ENCODE measurements around the gene NTRK2. TPM values are rescaled to one million over a fixed set of nuclear protein-coding genes. Genes with fewer than 3 reads are reported as not detected.
A peak's percentile ranks its signal among the peaks of the same experiment; 100 is the strongest.

NTRK2 gene
- polyA plus RNA-seq, 1 donor = 1.2 TPM

- H3K36me3 ChIP-seq (ENCODE audit: control insufficient read depth, insufficient read depth, low read length) = no peaks in the 10 kb centered on the region
- H3K4me3 ChIP-seq (ENCODE audit: low read length) = no peak overlapping the region
- no peak overlapping the region for H3K27ac ChIP-seq (ENCODE audit: low read length)
- H3K4me1 ChIP-seq (ENCODE audit: control insufficient read depth, insufficient read depth, low read length) = no peaks in the 10 kb centered on the region
- DNase-seq = peak in 1 of 2 donors; percentile 4
- H3K9me3 ChIP-seq (ENCODE audit: control insufficient read depth, low read depth, low read length) = no peaks in the 10 kb centered on the region
- peaks cover 15% of the 10 kb centered on the region for H3K27me3 ChIP-seq (ENCODE audit: control insufficient read depth, insufficient read depth, low read length)
Observed at GRCh38 chr9:84703793-84704192, 34.3 kb downstream of the NTRK2 start.

GRCh38 chr9:84705128-84705527, 35.6 kb downstream of the NTRK2 start:
- Histone ChIP-seq H3K9me3 (ENCODE audit: control insufficient read depth, low read depth, low read length) (no peaks in the 10 kb centered on the region), H3K27me3 (ENCODE audit: control insufficient read depth, insufficient read depth, low read length) (peaks cover 15% of the 10 kb centered on the region), H3K36me3 (ENCODE audit: control insufficient read depth, insufficient read depth, low read length) (no peaks in the 10 kb centered on the region), H3K4me3 (ENCODE audit: low read length) (no peak overlapping the region), H3K27ac (ENCODE audit: low read length) (no peak overlapping the region), H3K4me1 (ENCODE audit: control insufficient read depth, insufficient read depth, low read length) (no peaks in the 10 kb centered on the region)
- DNase-seq = no peak
- no CpG with 5 or more reads among the region's 5 CpGs for WGBS (ENCODE audit: insufficient coverage, low lambda C conversion rate)

- Histone ChIP-seq H3K4me1 (ENCODE audit: control insufficient read depth, insufficient read depth, low read length) (no peaks in the 10 kb centered on the region), H3K9me3 (ENCODE audit: control insufficient read depth, low read depth, low read length) (no peaks in the 10 kb centered on the region), H3K27ac (ENCODE audit: low read length) (no peak overlapping the region), H3K4me3 (ENCODE audit: low read length) (no peak overlapping the region), H3K36me3 (ENCODE audit: control insufficient read depth, insufficient read depth, low read length) (no peaks in the 10 kb centered on the region), H3K27me3 (ENCODE audit: control insufficient read depth, insufficient read depth, low read length) (peaks cover 13% of the 10 kb centered on the region)
- WGBS (ENCODE audit: insufficient coverage, low lambda C conversion rate) = 100% methylated on average over 1 of the region's 1 CpG
- DNase-seq = no peak
Observed at GRCh38 chr9:84708400-84708799, 38.9 kb downstream of the NTRK2 start.

- Histone ChIP-seq H3K9me3 (ENCODE audit: control insufficient read depth, low read depth, low read length) (no peaks in the 10 kb centered on the region), H3K27ac (ENCODE audit: low read length) (no peak overlapping the region)
- no CpG with 5 or more reads among the region's 1 CpG for WGBS (ENCODE audit: insufficient coverage, low lambda C conversion rate)
Observed at GRCh38 chr9:84709056-84709455, 39.5 kb downstream of the NTRK2 start.

GRCh38 chr9:84710701-84711397, 41.3 kb downstream of the NTRK2 start:
- DNase-seq = no peak
- Histone ChIP-seq H3K36me3 (ENCODE audit: control insufficient read depth, insufficient read depth, low read length) (no peaks in the 10 kb centered on the region), H3K9me3 (ENCODE audit: control insufficient read depth, low read depth, low read length) (no peaks in the 10 kb centered on the region), H3K27ac (ENCODE audit: low read length) (no peak overlapping the region), H3K4me1 (ENCODE audit: control insufficient read depth, insufficient read depth, low read length) (no peaks in the 10 kb centered on the region), H3K27me3 (ENCODE audit: control insufficient read depth, insufficient read depth, low read length) (peaks cover 5% of the 10 kb centered on the region), H3K4me3 (ENCODE audit: low read length) (no peak overlapping the region)
- 80% methylated on average over 1 of the region's 4 CpGs for WGBS (ENCODE audit: insufficient coverage, low lambda C conversion rate)

More at GRCh38 chr9:84709056-84709455, 39.5 kb downstream of the NTRK2 start:
- Histone ChIP-seq H3K4me1 (ENCODE audit: control insufficient read depth, insufficient read depth, low read length) (no peaks in the 10 kb centered on the region), H3K27me3 (ENCODE audit: control insufficient read depth, insufficient read depth, low read length) (peaks cover 13% of the 10 kb centered on the region), H3K4me3 (ENCODE audit: low read length) (no peak overlapping the region), H3K36me3 (ENCODE audit: control insufficient read depth, insufficient read depth, low read length) (no peaks in the 10 kb centered on the region)
- no peak for DNase-seq

GRCh38 chr9:84711398-84711777, 41.9 kb downstream of the NTRK2 start:
- H3K36me3 ChIP-seq (ENCODE audit: control insufficient read depth, insufficient read depth, low read length) = no peaks in the 10 kb centered on the region
- H3K4me1 ChIP-seq (ENCODE audit: control insufficient read depth, insufficient read depth, low read length) = no peaks in the 10 kb centered on the region
- H3K9me3 ChIP-seq (ENCODE audit: control insufficient read depth, low read depth, low read length) = no peaks in the 10 kb centered on the region
- H3K27me3 ChIP-seq (ENCODE audit: control insufficient read depth, insufficient read depth, low read length) = peaks cover 5% of the 10 kb centered on the region
- H3K4me3 ChIP-seq (ENCODE audit: low read length) = no peak overlapping the region
- no peak overlapping the region for H3K27ac ChIP-seq (ENCODE audit: low read length)
- 86% methylated on average over 2 of the region's 7 CpGs for WGBS (ENCODE audit: insufficient coverage, low lambda C conversion rate)
- DNase-seq = no peak

- H3K27ac ChIP-seq (ENCODE audit: low read length) = no peak overlapping the region
- no peaks in the 10 kb centered on the region for H3K9me3 ChIP-seq (ENCODE audit: control insufficient read depth, low read depth, low read length)
- DNase-seq = no peak
Observed at GRCh38 chr9:84711936-84712335, 42.4 kb downstream of the NTRK2 start.

GRCh38 chr9:84716217-84716616, 46.7 kb downstream of the NTRK2 start:
- H3K9me3 ChIP-seq (ENCODE audit: control insufficient read depth, low read depth, low read length) = no peaks in the 10 kb centered on the region
- H3K36me3 ChIP-seq (ENCODE audit: control insufficient read depth, insufficient read depth, low read length) = no peaks in the 10 kb centered on the region
- no peak for DNase-seq
- peaks cover 6% of the 10 kb centered on the region for H3K27me3 ChIP-seq (ENCODE audit: control insufficient read depth, insufficient read depth, low read length)
- no peak overlapping the region for H3K27ac ChIP-seq (ENCODE audit: low read length)
- H3K4me3 ChIP-seq (ENCODE audit: low read length) = no peak overlapping the region
- H3K4me1 ChIP-seq (ENCODE audit: control insufficient read depth, insufficient read depth, low read length) = no peaks in the 10 kb centered on the region
- 90% methylated on average over 2 of the region's 3 CpGs for WGBS (ENCODE audit: insufficient coverage, low lambda C conversion rate)

More at GRCh38 chr9:84711936-84712335, 42.4 kb downstream of the NTRK2 start:
- H3K36me3 ChIP-seq (ENCODE audit: control insufficient read depth, insufficient read depth, low read length) = no peaks in the 10 kb centered on the region
- no CpG with 5 or more reads among the region's 6 CpGs for WGBS (ENCODE audit: insufficient coverage, low lambda C conversion rate)
- no peaks in the 10 kb centered on the region for H3K4me1 ChIP-seq (ENCODE audit: control insufficient read depth, insufficient read depth, low read length)
- peaks cover 5% of the 10 kb centered on the region for H3K27me3 ChIP-seq (ENCODE audit: control insufficient read depth, insufficient read depth, low read length)
- no peak overlapping the region for H3K4me3 ChIP-seq (ENCODE audit: low read length)

GRCh38 chr9:84718476-84718875, 48.9 kb downstream of the NTRK2 start:
- peaks cover 2% of the 10 kb centered on the region for H3K27me3 ChIP-seq (ENCODE audit: control insufficient read depth, insufficient read depth, low read length)

GRCh38 chr9:84722388-84722989, 53.0 kb downstream of the NTRK2 start:
- Histone ChIP-seq H3K4me3 (ENCODE audit: low read length) (no peak overlapping the region), H3K27ac (ENCODE audit: low read length) (no peak overlapping the region), H3K27me3 (ENCODE audit: control insufficient read depth, insufficient read depth, low read length) (peaks cover 2% of the 10 kb centered on the region), H3K36me3 (ENCODE audit: control insufficient read depth, insufficient read depth, low read length) (no peaks in the 10 kb centered on the region), H3K9me3 (ENCODE audit: control insufficient read depth, low read depth, low read length) (no peaks in the 10 kb centered on the region), H3K4me1 (ENCODE audit: control insufficient read depth, insufficient read depth, low read length) (no peaks in the 10 kb centered on the region)
- 100% methylated on average over 1 of the region's 5 CpGs for WGBS (ENCODE audit: insufficient coverage, low lambda C conversion rate)
- no peak for DNase-seq

More at GRCh38 chr9:84718476-84718875, 48.9 kb downstream of the NTRK2 start:
- no peak overlapping the region for H3K27ac ChIP-seq (ENCODE audit: low read length)
- 100% methylated on average over 1 of the region's 5 CpGs for WGBS (ENCODE audit: insufficient coverage, low lambda C conversion rate)
- H3K4me3 ChIP-seq (ENCODE audit: low read length) = no peak overlapping the region
- no peaks in the 10 kb centered on the region for H3K36me3 ChIP-seq (ENCODE audit: control insufficient read depth, insufficient read depth, low read length)
- no peaks in the 10 kb centered on the region for H3K9me3 ChIP-seq (ENCODE audit: control insufficient read depth, low read depth, low read length)
- no peaks in the 10 kb centered on the region for H3K4me1 ChIP-seq (ENCODE audit: control insufficient read depth, insufficient read depth, low read length)
- DNase-seq = no peak

- DNase-seq = no peak
- WGBS (ENCODE audit: insufficient coverage, low lambda C conversion rate) = no CpG with 5 or more reads among the region's 3 CpGs
Observed at GRCh38 chr9:84723426-84723825, 53.9 kb downstream of the NTRK2 start.

More at GRCh38 chr9:84723426-84723825, 53.9 kb downstream of the NTRK2 start:
- no peaks in the 10 kb centered on the region for H3K36me3 ChIP-seq (ENCODE audit: control insufficient read depth, insufficient read depth, low read length)
- H3K4me3 ChIP-seq (ENCODE audit: low read length) = no peak overlapping the region
- no peak overlapping the region for H3K27ac ChIP-seq (ENCODE audit: low read length)
- no peaks in the 10 kb centered on the region for H3K9me3 ChIP-seq (ENCODE audit: control insufficient read depth, low read depth, low read length)
- no peaks in the 10 kb centered on the region for H3K4me1 ChIP-seq (ENCODE audit: control insufficient read depth, insufficient read depth, low read length)
- H3K27me3 ChIP-seq (ENCODE audit: control insufficient read depth, insufficient read depth, low read length) = peaks cover 2% of the 10 kb centered on the region
